HL-60 (cell line): ENCODE data around the gene TRAF3IP3.

ENCODE experiments used
- DNase-seq, 2 experiments: peaks; one replicate each; pipeline ENCODE4 v3.0.0-alpha.2; 2010 to 2020; ENCODE audit warnings: low read depth in 1 of 2, low spot score in 1 of 2
- H3K27ac ChIP-seq: fragments of 250-450 bp; sonication (Bioruptor Pico); replicated peaks from 2 replicates; pipeline ENCODE4 v1.5.1; 2020; ENCODE audit warnings: mild to moderate bottlenecking, moderate library complexity
- H3K27me3 ChIP-seq: fragments of 250-450 bp; sonication (Bioruptor Pico); 2 replicates; pipeline ENCODE4 v1.5.1; 2021; ENCODE audit warnings: mild to moderate bottlenecking, moderate library complexity; ENCODE audit not compliant: insufficient read depth, poor library complexity, severe bottlenecking
- H3K4me3 ChIP-seq: replicated peaks from 2 replicates; pipeline ENCODE4 v1.5.1; 2011; ENCODE audit warnings: mild to moderate bottlenecking, control low read depth, low read length; ENCODE audit not compliant: insufficient read depth
- GABPA ChIP-seq: IDR thresholded peaks from 2 replicates; pipeline ENCODE4 v1.6.1; 2012; ENCODE audit warnings: low read depth
- POLR2AphosphoS5 ChIP-seq: IDR thresholded peaks from 2 replicates; pipeline ENCODE4 v1.6.1; 2012; ENCODE audit warnings: low read depth
- SPI1 ChIP-seq: IDR thresholded peaks from 2 replicates; pipeline ENCODE4 v1.6.1; 2012; ENCODE audit warnings: low read depth, mild to moderate bottlenecking, borderline replicate concordance
- TF ChIP-seq, protein P1 (sequence below): IDR thresholded peaks from 2 replicates; pipeline ENCODE4 v1.6.1; 2012; ENCODE audit warnings: low read depth; ENCODE audit not compliant: insufficient replicate concordance
- TF ChIP-seq, protein P2 (sequence below): IDR thresholded peaks from one replicate; pipeline ENCODE4 v1.5.1; 2011; ENCODE audit warnings: low read length, control low read depth, inconsistent platforms; ENCODE audit not compliant: insufficient read depth

The TRAF3IP3 gene

DNA sequence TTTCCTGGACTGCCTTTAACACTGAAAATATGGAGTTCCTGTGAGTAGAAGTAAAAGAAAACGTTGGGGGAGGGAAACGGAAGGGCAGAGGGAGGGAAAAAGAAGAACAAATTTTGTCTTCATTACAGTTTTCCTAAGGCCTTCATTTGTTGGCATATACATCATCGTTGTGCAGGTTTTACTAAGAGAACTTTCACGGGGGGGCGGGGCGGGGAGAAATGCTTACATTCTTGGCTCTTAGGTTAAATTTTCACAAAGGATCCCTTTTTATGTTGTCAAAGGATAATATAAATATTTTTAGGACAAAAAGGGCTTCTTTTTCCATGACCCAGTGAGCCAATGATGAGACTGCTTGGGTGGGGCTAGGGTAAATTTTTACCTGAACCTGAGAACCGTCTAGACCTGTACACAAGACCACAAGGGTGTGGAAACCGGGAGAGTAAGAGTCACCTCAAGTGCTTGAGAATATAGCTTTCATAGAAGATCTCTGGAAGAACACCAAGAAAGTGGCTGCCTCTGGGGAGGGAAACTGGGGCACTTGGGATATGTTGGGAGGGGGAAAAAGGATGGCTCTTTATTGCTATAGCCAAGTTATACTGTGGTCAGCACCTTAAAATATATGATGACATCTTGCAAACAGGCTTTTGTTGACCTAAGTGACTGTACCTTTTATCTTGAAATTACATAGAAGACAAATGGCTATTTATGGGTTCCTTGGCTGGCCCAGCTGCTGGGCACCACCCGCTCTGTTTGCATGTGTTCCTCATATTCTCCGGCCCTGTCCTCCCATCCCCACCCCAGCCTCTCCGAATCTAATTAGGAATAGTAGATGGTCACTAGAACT lies 70.0 kb downstream of the TRAF3IP3 start:
- H3K4me3 ChIP-seq, result no peak overlapping the region
- TF ChIP-seq POLR2AphosphoS5, result no peak
- no peak for DNase-seq
- no peaks in the 10 kb centered on the region for H3K27me3 ChIP-seq
- H3K27ac ChIP-seq, result no peak overlapping the region

DNA sequence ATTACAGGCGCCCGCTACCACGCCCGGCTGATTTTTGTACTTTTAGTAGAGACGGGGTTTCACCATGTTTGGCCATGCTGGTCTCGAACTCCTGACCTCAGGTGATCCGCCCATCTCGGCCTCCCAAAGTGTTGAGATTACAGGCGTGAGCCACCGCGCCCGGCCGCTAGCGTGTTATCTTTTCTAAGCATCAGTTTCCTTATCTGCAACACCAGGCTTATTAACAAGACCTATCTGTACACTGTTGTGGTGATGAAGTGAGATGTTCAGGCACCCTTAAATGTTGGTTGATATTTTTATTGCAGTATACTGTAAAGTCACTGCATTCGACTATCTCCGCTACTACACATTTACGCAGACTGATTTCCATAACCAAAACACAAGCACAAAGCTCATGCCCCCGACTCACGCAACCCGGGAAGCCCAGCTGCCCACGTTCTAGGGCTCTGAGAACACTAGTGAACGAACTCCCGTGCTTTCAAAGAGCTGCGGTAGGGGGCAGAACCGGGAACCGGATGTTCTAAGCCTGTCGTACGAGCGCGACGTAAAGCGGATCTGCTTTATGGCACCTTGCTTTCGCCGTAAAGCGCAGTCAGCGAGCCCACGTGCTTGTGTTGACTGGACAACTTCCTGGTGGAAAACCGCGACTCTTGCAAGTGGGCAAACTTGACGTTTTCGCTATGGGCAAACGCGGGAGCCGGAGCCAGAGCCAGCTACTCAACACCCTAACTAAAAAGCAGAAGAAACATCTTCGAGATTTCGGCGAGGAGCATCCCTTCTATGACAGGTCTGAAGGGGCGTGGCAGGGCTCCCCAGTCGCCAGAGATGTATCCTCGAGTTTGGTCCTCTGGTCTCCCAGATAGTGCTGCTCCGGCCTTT lies 71.8 kb downstream of the TRAF3IP3 start, which contains the start of gene UTP25:
Gene UTP25, plus strand, starts transcription at position 589 of the 879 bp plus-strand sequence. Its CDS starts 92 bp downstream, at position 681.
- TF ChIP-seq, protein P1, sequence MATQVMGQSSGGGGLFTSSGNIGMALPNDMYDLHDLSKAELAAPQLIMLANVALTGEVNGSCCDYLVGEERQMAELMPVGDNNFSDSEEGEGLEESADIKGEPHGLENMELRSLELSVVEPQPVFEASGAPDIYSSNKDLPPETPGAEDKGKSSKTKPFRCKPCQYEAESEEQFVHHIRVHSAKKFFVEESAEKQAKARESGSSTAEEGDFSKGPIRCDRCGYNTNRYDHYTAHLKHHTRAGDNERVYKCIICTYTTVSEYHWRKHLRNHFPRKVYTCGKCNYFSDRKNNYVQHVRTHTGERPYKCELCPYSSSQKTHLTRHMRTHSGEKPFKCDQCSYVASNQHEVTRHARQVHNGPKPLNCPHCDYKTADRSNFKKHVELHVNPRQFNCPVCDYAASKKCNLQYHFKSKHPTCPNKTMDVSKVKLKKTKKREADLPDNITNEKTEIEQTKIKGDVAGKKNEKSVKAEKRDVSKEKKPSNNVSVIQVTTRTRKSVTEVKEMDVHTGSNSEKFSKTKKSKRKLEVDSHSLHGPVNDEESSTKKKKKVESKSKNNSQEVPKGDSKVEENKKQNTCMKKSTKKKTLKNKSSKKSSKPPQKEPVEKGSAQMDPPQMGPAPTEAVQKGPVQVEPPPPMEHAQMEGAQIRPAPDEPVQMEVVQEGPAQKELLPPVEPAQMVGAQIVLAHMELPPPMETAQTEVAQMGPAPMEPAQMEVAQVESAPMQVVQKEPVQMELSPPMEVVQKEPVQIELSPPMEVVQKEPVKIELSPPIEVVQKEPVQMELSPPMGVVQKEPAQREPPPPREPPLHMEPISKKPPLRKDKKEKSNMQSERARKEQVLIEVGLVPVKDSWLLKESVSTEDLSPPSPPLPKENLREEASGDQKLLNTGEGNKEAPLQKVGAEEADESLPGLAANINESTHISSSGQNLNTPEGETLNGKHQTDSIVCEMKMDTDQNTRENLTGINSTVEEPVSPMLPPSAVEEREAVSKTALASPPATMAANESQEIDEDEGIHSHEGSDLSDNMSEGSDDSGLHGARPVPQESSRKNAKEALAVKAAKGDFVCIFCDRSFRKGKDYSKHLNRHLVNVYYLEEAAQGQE, result peak; percentile 57
- TF ChIP-seq POLR2AphosphoS5 (peak; percentile 96), SPI1 (peak; percentile 59; the same call in 1 of the 2 replicates), GABPA (peak; percentile 75)
- TF ChIP-seq, protein P2, sequence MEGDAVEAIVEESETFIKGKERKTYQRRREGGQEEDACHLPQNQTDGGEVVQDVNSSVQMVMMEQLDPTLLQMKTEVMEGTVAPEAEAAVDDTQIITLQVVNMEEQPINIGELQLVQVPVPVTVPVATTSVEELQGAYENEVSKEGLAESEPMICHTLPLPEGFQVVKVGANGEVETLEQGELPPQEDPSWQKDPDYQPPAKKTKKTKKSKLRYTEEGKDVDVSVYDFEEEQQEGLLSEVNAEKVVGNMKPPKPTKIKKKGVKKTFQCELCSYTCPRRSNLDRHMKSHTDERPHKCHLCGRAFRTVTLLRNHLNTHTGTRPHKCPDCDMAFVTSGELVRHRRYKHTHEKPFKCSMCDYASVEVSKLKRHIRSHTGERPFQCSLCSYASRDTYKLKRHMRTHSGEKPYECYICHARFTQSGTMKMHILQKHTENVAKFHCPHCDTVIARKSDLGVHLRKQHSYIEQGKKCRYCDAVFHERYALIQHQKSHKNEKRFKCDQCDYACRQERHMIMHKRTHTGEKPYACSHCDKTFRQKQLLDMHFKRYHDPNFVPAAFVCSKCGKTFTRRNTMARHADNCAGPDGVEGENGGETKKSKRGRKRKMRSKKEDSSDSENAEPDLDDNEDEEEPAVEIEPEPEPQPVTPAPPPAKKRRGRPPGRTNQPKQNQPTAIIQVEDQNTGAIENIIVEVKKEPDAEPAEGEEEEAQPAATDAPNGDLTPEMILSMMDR, result peak; percentile 53
- no peaks in the 10 kb centered on the region for H3K27me3 ChIP-seq
- peak; percentile 98 for DNase-seq
- H3K27ac ChIP-seq, result peak within 1 kb of the TSS; percentile 67
- H3K4me3 ChIP-seq, result peak within 1 kb of the TSS; percentile 78

DNA sequence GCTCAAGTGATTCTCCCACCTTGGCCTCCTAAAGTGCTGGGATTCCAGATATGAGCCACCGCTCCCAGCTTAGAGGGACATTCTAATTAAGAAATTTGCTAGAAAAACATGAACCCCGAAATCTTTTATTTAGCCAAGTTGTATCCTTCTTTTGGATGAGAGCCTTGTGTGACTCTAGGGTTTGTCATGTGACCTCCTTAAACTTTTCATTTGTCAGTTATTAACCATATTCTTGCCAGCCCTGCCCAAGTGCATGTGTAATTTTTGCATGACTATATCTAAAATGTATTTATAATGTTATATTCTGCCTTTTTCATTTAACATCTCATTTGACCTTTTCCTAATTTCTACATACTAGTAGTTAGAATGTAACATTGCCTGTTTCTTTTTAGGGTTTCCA lies 73.9 kb downstream of the TRAF3IP3 start:
- Histone ChIP-seq H3K27me3 (no peaks in the 10 kb centered on the region), H3K4me3 (no peak overlapping the region)

More for the DNA sequence above, 73.9 kb downstream of the TRAF3IP3 start:
- DNase-seq, result no peak
- no peak overlapping the region for H3K27ac ChIP-seq
- TF ChIP-seq GABPA (no peak), POLR2AphosphoS5 (no peak), SPI1 (no peak)
- TF ChIP-seq, protein P1, result no peak
- TF ChIP-seq, protein P2, result no peak
